Measurements from ENCODE around the gene AURKA. TPM values are rescaled to one million over a fixed set of nuclear protein-coding genes. Genes with fewer than 3 reads are reported as not detected.

Gene AURKA
- total and polyA plus RNA-seq, 9 of the 15 experiments (the other 6 are each of a cell fraction or from before 2014, with no cell fraction given) = 72.7 to 162 (median 113) TPM

GRCh38 chr20:56392132-56392880, at the start of gene AURKA, which contains the start of gene CSTF1 (continued):
- TF ChIP-seq EZH2 (IDR thresholded peaks at IDR 0.05; ENCODE audit: borderline replicate concordance, low read depth, low read length) (no peak), TARDBP (IDR thresholded peaks at IDR 0.05) (0 out of 2 replicates have a peak, but pooled peaks have one; percentile 77), U2AF1 (optimal IDR thresholded peaks at IDR 0.05; ENCODE audit: low read depth, low read length) (no peak), ZNF133 (CRISPR knock-in tag; IDR thresholded peaks at IDR 0.05) (no peak), SRSF7 (optimal IDR thresholded peaks at IDR 0.05; ENCODE audit: low read depth, low read length) (no peak), SFPQ (IDR thresholded peaks at IDR 0.05; ENCODE audit: low read depth, low read length) (no peak), MTA1 (IDR thresholded peaks at IDR 0.05; ENCODE audit: borderline replicate concordance) (peak; percentile 92), ETV6 (IDR thresholded peaks at IDR 0.05; ENCODE audit: borderline replicate concordance in 1 of 2, low read depth in 2 of 2, low read length in 1 of 2) (no peak; a peak in 1 of 4 replicates), ETV6 (CRISPR knock-in tag; IDR thresholded peaks at IDR 0.05; ENCODE audit: borderline replicate concordance) (no peak), ETS1 (conservative IDR thresholded peaks at IDR 0.05; ENCODE audit: control insufficient read depth, low read depth, low read length) (peak; percentile 95), ZBTB17 (CRISPR knock-in tag; IDR thresholded peaks at IDR 0.05) (peak; percentile 100), POLR2H (tag; IDR thresholded peaks at IDR 0.05; ENCODE audit: low read depth) (no peak; the same call in 1 of the 2 replicates), XRCC3 (IDR thresholded peaks at IDR 0.05) (no peak), RHOXF2B (CRISPR knock-in tag; conservative IDR thresholded peaks at IDR 0.05) (no peak; the same call in 1 of the 2 replicates), CBFB (CRISPR knock-in tag; IDR thresholded peaks at IDR 0.05) (no peak), NR1H2 (CRISPR knock-in tag; IDR thresholded peaks at IDR 0.05) (0 out of 2 replicates have a peak, but pooled peaks have one; percentile 48), TBL1XR1 (IDR thresholded peaks at IDR 0.05; ENCODE audit: low read length in 2 of 2) (peak in 1 of 2 experiments; percentile 88; a peak in 2 of 4 replicates), CBX3 (IDR thresholded peaks at IDR 0.05; ENCODE audit: borderline replicate concordance in 1 of 2, low read length in 2 of 2) (peak in 1 of 2 experiments; percentile 69; a peak in 2 of 3 replicates), CBFA2T2 (conservative IDR thresholded peaks at IDR 0.05) (no peak), PPARD (CRISPR knock-in tag; IDR thresholded peaks at IDR 0.05) (no peak), CREB5 (CRISPR knock-in tag; IDR thresholded peaks at IDR 0.05) (no peak), ZNF589 (CRISPR knock-in tag; IDR thresholded peaks at IDR 0.05; ENCODE audit: low read depth) (peak; percentile 76; the same call in 1 of the 2 replicates), PREB (CRISPR knock-in tag; IDR thresholded peaks at IDR 0.05) (0 out of 2 replicates have a peak, but pooled peaks have one; percentile 41)

Data from K562 (cell line).